Endothelial cell of umbilical vein (primary cell): Measurements from ENCODE around the gene TRIM42. TPM values are rescaled to one million over a fixed set of nuclear protein-coding genes. Genes with fewer than 3 reads are reported as not detected.

Experiments used
- BruUV-seq: library from RNA; stranded (reverse); fragments of 400-500 nt; replicated peaks from 2 replicates; lab custom pipeline; 2021; lab: Mats Ljungman, UMichigan
- CTCF ChIA-PET: fragments of 300-600, 350-600 bp; sonication (Branson Sonifier 250); formaldehyde crosslinking; loops from one replicate; lab custom pipeline; 2021; ENCODE audit warnings: antibody characterized with exemption, inconsistent platforms; lab: Charles Lee
- POLR2A ChIA-PET: fragments of 300-600, 350-600 bp; sonication (Branson Sonifier 250); formaldehyde crosslinking; loops from one replicate; lab custom pipeline; 2021; ENCODE audit warnings: antibody characterized with exemption, inconsistent platforms; lab: Charles Lee
- DNase-seq: peaks from one replicate; pipeline ENCODE4 v3.0.0-alpha.2; 2011; ENCODE audit warnings: low read depth, low spot score
- FAIRE-seq: peaks from 2 replicates; lab custom pipeline; 2011; peaks lifted over from hg19 to GRCh38; lab: Jason Lieb, UNC
- H2AFZ ChIP-seq: 2 replicates; pipeline ENCODE4 v1.6.0; 2012; ENCODE audit warnings: low read depth, low read length, control low read depth, inconsistent platforms
- H3K27ac ChIP-seq: 2 replicates; pipeline ENCODE4 v1.5.1; 2011; ENCODE audit warnings: low read depth, mild to moderate bottlenecking, control low read depth, low read length, moderate library complexity; ENCODE audit not compliant: insufficient read depth
- H3K27me3 ChIP-seq, 2 experiments: 2 replicates each; pipeline versions ENCODE4 v1.6.0 to v1.6.1; 2011; ENCODE audit warnings: low read length in 2 of 2, mixed read lengths in 1 of 2; ENCODE audit not compliant: control insufficient read depth in 2 of 2, insufficient read depth in 2 of 2
- H3K36me3 ChIP-seq, 2 experiments: 2 replicates in 1 of 2; 3 replicates in 1 of 2; pipeline ENCODE4 v1.5.1; 2011; ENCODE audit warnings: low read length in 2 of 2, mild to moderate bottlenecking in 1 of 2, moderate library complexity in 1 of 2; ENCODE audit not compliant: control insufficient read depth in 2 of 2, insufficient read depth in 2 of 2; ENCODE audit errors: extremely low read depth in 1 of 2
- H3K4me1 ChIP-seq: 3 replicates; pipeline ENCODE4 v1.5.1; 2011; ENCODE audit warnings: mild to moderate bottlenecking, low read length; ENCODE audit not compliant: control insufficient read depth, insufficient read depth; ENCODE audit errors: extremely low read depth
- H3K4me2 ChIP-seq: 2 replicates; pipeline ENCODE4 v1.6.1; 2011; ENCODE audit warnings: low read length, control low read depth, mixed read lengths; ENCODE audit not compliant: insufficient read depth
- H3K4me3 ChIP-seq, 3 experiments: fragments of 200-600 bp in 1 of 3; sonication (generic), shearing (Covaris generic) in 1 of 3; replicated peaks in 1 of 3; 2 replicates each; pipeline ENCODE4 v1.5.1; 2011 to 2016; ENCODE audit warnings: control low read depth in 3 of 3, low read length in 3 of 3, mild to moderate bottlenecking in 2 of 3, inconsistent platforms in 1 of 3, low read depth in 1 of 3, moderate library complexity in 1 of 3; ENCODE audit not compliant: insufficient read depth in 1 of 3
- H3K79me2 ChIP-seq: 2 replicates; pipeline ENCODE4 v1.6.0; 2012; ENCODE audit warnings: low read length, inconsistent platforms; ENCODE audit not compliant: control insufficient read depth, insufficient read depth
- H3K9ac ChIP-seq: replicated peaks from 2 replicates; pipeline ENCODE3; 2011; ENCODE audit warnings: low read length, control low read depth; ENCODE audit not compliant: insufficient read depth; ENCODE audit errors: extremely low read depth
- H3K9me1 ChIP-seq: replicated peaks from 3 replicates; pipeline ENCODE4 v1.6.0; 2011; ENCODE audit warnings: mild to moderate bottlenecking, low read length; ENCODE audit not compliant: control insufficient read depth, insufficient read depth; ENCODE audit errors: extremely low read depth
- H3K9me3 ChIP-seq: replicated peaks from 2 replicates; pipeline ENCODE4 v1.5.1; 2012; ENCODE audit warnings: low read length, inconsistent platforms; ENCODE audit not compliant: control insufficient read depth, insufficient read depth
- H4K20me1 ChIP-seq: replicated peaks from 2 replicates; pipeline ENCODE3; 2011; ENCODE audit warnings: mild to moderate bottlenecking, low read length; ENCODE audit not compliant: control insufficient read depth, insufficient read depth; ENCODE audit errors: extremely low read depth
- GATA2 ChIP-seq: IDR thresholded peaks from 2 replicates; pipeline ENCODE4 v1.7.0; 2011; ENCODE audit warnings: low read depth, mild to moderate bottlenecking, moderate library complexity, mixed read lengths, low read length; ENCODE audit not compliant: insufficient read length, insufficient read depth
- JUN ChIP-seq: IDR thresholded peaks from 2 replicates; pipeline ENCODE4 v1.6.1; 2011; ENCODE audit warnings: borderline replicate concordance, low read depth; ENCODE audit not compliant: insufficient read length, insufficient read depth
- MAX ChIP-seq: IDR thresholded peaks from 2 replicates; pipeline ENCODE4 v1.6.1; 2011; ENCODE audit not compliant: insufficient read depth, insufficient read length
- MYC ChIP-seq: IDR thresholded peaks from one replicate; pipeline ENCODE4 v1.6.1; 2011; ENCODE audit warnings: mild to moderate bottlenecking, low read depth, low read length
- dilution Hi-C: fragments of 300-500 bp; cut with MboI; formaldehyde crosslinking; loops from one replicate; pipeline ENCODE4 v1.15.0; 2019; ENCODE audit warnings: low sequenced_read_pairs; ENCODE audit not compliant: extremely low pct_ligation_motif_present
- intact Hi-C: fragments of 100-400 bp; cut with micrococcal nuclease; formaldehyde crosslinking; loops from one replicate; pipeline ENCODE4 v1.10.0; 2022
- polyA plus RNA-seq, 4 experiments: library from polyadenylated mRNA; depleted of rRNA in 3 of 4; stranded (reverse) in 3 of 4; unstranded in 1 of 4; fragments of >200 nt; gene quantifications; 2 replicates each; pipeline versions ENCODE4 v1.2.1 to v1.2.3, GENCODE V29; 2011 to 2012; ENCODE audit warnings: missing spikeins in 1 of 4
- total RNA-seq: library from RNA; stranded (reverse); gene quantifications from 2 replicates; pipeline ENCODE4 v1.2.3, GENCODE V29; 2021
- TF ChIP-seq, protein P1 (sequence below), 2 donors: IDR thresholded peaks; 1 replicate in 1 of 2; 2 replicates in 1 of 2; pipeline ENCODE4 v1.5.1; 2011; ENCODE audit warnings: low read length in 2 of 2, mild to moderate bottlenecking in 2 of 2, moderate library complexity in 2 of 2, control low read depth in 1 of 2, inconsistent platforms in 1 of 2, low read depth in 1 of 2; ENCODE audit not compliant: insufficient read depth in 1 of 2; ENCODE audit errors: extremely low read depth in 1 of 2

TRIM42 gene
- total and polyA plus RNA-seq, 2 donors (not counting 3 experiments of a cell fraction or from before 2014, with no cell fraction given) = not detected

GRCh38 chr3:140719841-140720614, 42.2 kb downstream of the TRIM42 start:
- dilution Hi-C loops = no loop called here
- Histone ChIP-seq H3K27ac (no peak overlapping the region), H3K9ac (no peak overlapping the region), H3K9me1 (no peaks in the 10 kb centered on the region), H3K79me2 (no peaks in the 10 kb centered on the region), H3K4me3 (no peak overlapping the region), H3K36me3 (no peaks in the 10 kb centered on the region), H2AFZ (no peak overlapping the region), H3K4me2 (no peak overlapping the region), H4K20me1 (no peaks in the 10 kb centered on the region), H3K9me3 (no peaks in the 10 kb centered on the region), H3K4me1 (no peaks in the 10 kb centered on the region), H3K27me3 (no peaks in the 10 kb centered on the region)
- CTCF ChIA-PET = no interaction called here
- TF ChIP-seq GATA2 (no peak), JUN (no peak), MYC (no peak), MAX (no peak)
- TF ChIP-seq, protein P1, sequence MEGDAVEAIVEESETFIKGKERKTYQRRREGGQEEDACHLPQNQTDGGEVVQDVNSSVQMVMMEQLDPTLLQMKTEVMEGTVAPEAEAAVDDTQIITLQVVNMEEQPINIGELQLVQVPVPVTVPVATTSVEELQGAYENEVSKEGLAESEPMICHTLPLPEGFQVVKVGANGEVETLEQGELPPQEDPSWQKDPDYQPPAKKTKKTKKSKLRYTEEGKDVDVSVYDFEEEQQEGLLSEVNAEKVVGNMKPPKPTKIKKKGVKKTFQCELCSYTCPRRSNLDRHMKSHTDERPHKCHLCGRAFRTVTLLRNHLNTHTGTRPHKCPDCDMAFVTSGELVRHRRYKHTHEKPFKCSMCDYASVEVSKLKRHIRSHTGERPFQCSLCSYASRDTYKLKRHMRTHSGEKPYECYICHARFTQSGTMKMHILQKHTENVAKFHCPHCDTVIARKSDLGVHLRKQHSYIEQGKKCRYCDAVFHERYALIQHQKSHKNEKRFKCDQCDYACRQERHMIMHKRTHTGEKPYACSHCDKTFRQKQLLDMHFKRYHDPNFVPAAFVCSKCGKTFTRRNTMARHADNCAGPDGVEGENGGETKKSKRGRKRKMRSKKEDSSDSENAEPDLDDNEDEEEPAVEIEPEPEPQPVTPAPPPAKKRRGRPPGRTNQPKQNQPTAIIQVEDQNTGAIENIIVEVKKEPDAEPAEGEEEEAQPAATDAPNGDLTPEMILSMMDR (IDR thresholded peaks at IDR 0.05; ENCODE audit: extremely low read depth in 1 of 2, insufficient read depth in 1 of 2, low read depth in 1 of 2, low read length in 2 of 2) = no peak
- no peak for DNase-seq
- intact Hi-C loops = no loop called here
- FAIRE-seq = no peak
- no TSS peak for BruUV-seq
- POLR2A ChIA-PET = no interaction called here
